Measurements from ENCODE around the gene MSMB. TPM values are rescaled to one million over a fixed set of nuclear protein-coding genes. Genes with fewer than 3 reads are reported as not detected.
A peak's percentile ranks its signal among the peaks of the same experiment; 100 is the strongest.
"Not testable (repeated sequence)": the region's sequence is repeated elsewhere in the genome, so short reads cannot be mapped to it uniquely, and the experiment has no call there.

The MSMB gene
- total RNA-seq, 1 donor from 2014 or later: not detected

- Histone ChIP-seq H3K27ac (no peak overlapping the region), H3K27me3 (no peaks in the 10 kb centered on the region), H3K4me3 (no peak overlapping the region), H3K4me1 (no peaks in the 10 kb centered on the region), H3K36me3 (peaks cover 28 to 61% of the 10 kb centered on the region in 2 donors), H3K9me3 (no peaks in the 10 kb centered on the region)
- no peak for DNase-seq (ENCODE audit: low spot score in 2 of 2)
- intact Hi-C loops (cut with DNase I): no loop called here
- TF ChIP-seq CTCF (IDR thresholded peaks at IDR 0.05): no peak
Observed at GRCh38 chr10:46000538-46000937, 45.5 kb downstream of the MSMB start.

GRCh38 chr10:45999955-46000354 lies 46.1 kb downstream of the MSMB start:
- intact Hi-C loops (cut with DNase I); H3K27me3 ChIP-seq; H3K4me1 ChIP-seq; H3K9me3 ChIP-seq; H3K4me3 ChIP-seq; H3K27ac ChIP-seq; DNase-seq (ENCODE audit: low spot score in 2 of 2): not testable (repeated sequence)
- peaks cover 24 to 55% of the 10 kb centered on the region in 2 donors for H3K36me3 ChIP-seq

GRCh38 chr10:45997994-45998763 lies 47.9 kb downstream of the MSMB start:
- peaks cover 7 to 45% of the 10 kb centered on the region in 2 donors for H3K36me3 ChIP-seq
- H3K9me3 ChIP-seq: no peaks in the 10 kb centered on the region
- H3K27me3 ChIP-seq: no peaks in the 10 kb centered on the region
- no peaks in the 10 kb centered on the region for H3K4me1 ChIP-seq
- intact Hi-C loops (cut with DNase I): no loop called here
- DNase-seq (ENCODE audit: low spot score in 2 of 2): no peak
- H3K4me3 ChIP-seq: no peak overlapping the region
- TF ChIP-seq CTCF (IDR thresholded peaks at IDR 0.05): no peak
- no peak overlapping the region for H3K27ac ChIP-seq

GRCh38 chr10:45997557-45997956 lies 48.5 kb downstream of the MSMB start:
- TF ChIP-seq CTCF (IDR thresholded peaks at IDR 0.05): no peak
- no peaks in the 10 kb centered on the region for H3K9me3 ChIP-seq
- no peak overlapping the region for H3K4me3 ChIP-seq
- peaks cover 3 to 39% of the 10 kb centered on the region in 2 donors for H3K36me3 ChIP-seq
- no peaks in the 10 kb centered on the region for H3K4me1 ChIP-seq
- DNase-seq (ENCODE audit: low spot score in 2 of 2): no peak
- intact Hi-C loops (cut with DNase I): no loop called here
- H3K27me3 ChIP-seq: no peaks in the 10 kb centered on the region
- H3K27ac ChIP-seq: no peak overlapping the region

GRCh38 chr10:45985590-45985989 lies 60.5 kb downstream of the MSMB start:
- H3K27ac ChIP-seq; H3K4me3 ChIP-seq; H3K27me3 ChIP-seq; intact Hi-C loops (cut with DNase I); H3K4me1 ChIP-seq; DNase-seq (ENCODE audit: low spot score in 2 of 2); H3K9me3 ChIP-seq: not testable (repeated sequence)
- H3K36me3 ChIP-seq: peaks cover 10 to 27% of the 10 kb centered on the region in 2 donors

GRCh38 chr10:45984473-45984872 lies 61.6 kb downstream of the MSMB start:
- H3K36me3 ChIP-seq: peaks cover 7 to 23% of the 10 kb centered on the region in 2 donors
- not testable (repeated sequence) for H3K27me3 ChIP-seq

GRCh38 chr10:45983538-45984186 lies 62.4 kb downstream of the MSMB start:
- H3K4me1 ChIP-seq; intact Hi-C loops (cut with DNase I); H3K4me3 ChIP-seq; H3K27me3 ChIP-seq; DNase-seq (ENCODE audit: low spot score in 2 of 2); H3K9me3 ChIP-seq; H3K27ac ChIP-seq: not testable (repeated sequence)
- peak in 1 of 3 experiments; percentile 21 for TF ChIP-seq CTCF (IDR thresholded peaks at IDR 0.05)
- peaks cover 7 to 16% of the 10 kb centered on the region in 2 donors for H3K36me3 ChIP-seq

More at GRCh38 chr10:45984473-45984872, 61.6 kb downstream of the MSMB start:
- DNase-seq (ENCODE audit: low spot score in 2 of 2); H3K9me3 ChIP-seq; H3K27ac ChIP-seq; H3K4me1 ChIP-seq; intact Hi-C loops (cut with DNase I); H3K4me3 ChIP-seq: not testable (repeated sequence)

All from ascending aorta (tissue), 2 donors.